SKM-1 treated with dmso at 0.1 percent for 144 hours (cell line): ENCODE measurements around the gene NR6A1.

ENCODE experiments used
- DNase-seq: peaks from one replicate; lab custom pipeline; 2025; ENCODE audit not compliant: unreplicated experiment; lab: John Stamatoyannopoulos, UW

The NR6A1 gene

DNA sequence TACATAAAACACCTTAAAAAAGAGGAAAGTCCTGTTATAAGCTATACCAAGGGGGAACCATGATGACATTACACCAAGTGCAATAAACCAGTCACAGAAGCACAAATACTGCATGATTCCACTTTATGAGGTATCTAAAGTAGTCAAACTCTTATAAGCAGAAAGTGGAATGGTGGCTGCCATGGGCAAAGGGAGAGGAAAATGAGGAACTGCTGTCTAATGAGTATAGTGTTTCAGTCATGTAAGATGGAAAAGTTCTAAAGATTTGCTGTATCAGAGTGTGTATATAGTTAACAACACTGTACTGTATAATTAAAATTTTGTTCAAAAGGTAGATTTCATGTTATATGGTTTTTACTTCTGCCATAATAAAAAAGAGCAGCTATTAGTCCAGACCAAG, 229.3 kb downstream of the NR6A1 start:
- DNase-seq = no peak

DNA sequence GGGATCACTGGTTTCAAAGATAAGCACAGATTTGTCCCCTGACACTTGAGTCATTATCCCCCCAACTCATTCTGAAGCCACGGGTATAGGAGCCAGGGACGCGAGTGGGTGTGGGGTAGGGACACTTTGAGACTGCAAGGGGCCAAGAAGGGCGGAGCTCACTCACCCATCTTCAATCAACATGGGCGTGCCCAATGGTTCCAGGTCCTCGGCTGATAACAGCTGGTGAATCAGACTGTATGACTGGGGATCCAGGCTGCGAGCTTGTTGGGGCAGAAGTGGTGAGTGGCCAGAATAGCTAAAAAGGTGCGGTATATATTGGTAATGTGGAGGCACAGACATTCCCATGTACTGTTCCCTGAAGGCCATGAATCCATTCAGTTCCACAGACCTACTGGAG, 233.2 kb downstream of the NR6A1 start:
- no peak for DNase-seq

DNA sequence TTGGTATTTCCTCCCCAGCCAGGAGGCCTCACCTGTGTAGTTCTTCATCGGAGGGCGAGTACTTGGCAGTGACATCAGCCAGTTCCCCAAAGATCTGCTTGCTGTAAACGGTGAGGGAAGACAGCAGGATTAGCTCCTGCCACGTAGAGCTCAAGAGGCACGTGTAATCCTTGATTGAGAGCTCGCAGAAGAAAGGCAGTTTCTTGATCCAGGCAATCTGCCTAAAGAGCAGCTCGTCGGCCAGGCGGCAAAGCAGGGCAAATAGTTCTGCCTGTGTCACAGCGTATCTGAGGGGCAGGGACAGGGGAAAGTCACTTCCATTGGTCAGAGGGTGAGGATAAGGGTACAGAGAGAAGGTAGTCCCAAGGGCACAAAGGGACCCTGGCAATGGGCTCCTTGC, 235.3 kb downstream of the NR6A1 start:
- no peak for DNase-seq

DNA sequence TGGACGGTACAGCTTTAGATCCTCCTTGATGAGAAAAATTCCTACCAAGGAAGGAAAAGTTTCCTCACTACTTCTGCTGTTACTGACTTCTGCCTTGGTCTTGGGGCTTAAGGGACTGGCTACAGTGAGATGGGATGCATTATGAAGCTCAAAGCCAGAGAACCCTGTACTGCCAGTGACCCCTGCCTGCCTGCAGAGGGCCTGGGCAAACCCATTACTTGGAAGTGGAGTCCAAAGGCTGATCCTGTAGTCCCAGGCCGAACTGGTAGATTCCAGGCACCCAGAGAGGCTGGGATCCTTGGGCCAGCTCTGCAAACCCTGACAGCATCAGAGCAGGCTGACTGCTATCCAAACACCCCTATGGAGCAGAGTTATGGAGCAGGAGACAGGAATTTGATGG, 238.2 kb downstream of the NR6A1 start:
- no peak for DNase-seq

DNA sequence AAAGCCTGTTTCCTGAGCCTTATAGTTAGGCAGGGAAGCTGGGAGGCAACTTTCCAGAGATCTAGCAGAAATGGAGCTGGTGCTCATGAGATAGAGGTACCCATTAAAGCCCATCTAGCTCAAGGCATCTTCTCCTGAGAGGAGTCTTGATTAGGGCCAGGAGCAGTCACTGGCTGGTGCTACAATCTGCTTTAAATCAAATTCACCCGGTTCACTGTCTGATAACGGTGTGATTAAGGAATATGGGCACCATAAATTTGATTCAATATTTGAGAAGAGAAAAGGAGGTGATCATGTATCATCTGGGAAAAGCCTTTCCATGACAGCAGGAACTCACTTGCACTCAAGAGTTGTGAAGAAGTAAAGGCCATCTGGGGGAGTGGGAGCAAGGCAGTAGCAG, 240.0 kb downstream of the NR6A1 start:
- DNase-seq = no peak

DNA sequence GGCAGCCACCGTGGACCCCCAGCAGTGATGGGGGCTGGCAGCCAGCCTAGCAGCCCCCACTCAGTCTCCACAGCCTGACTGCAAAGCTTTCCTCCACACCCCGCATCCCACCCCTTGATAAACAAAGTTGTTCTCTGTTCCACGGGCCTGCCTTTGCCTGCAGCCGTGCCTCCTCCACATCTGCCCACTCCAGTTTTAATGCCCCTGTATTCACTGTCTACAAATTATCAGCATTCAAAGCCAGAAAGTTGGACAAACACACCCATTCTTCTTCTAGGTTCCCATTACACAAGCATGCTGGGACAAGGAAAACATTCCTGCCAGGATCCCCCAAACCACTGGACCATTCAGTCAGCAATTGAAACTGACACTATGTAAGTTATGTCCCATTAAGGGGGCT, 240.9 kb downstream of the NR6A1 start:
- no peak for DNase-seq

DNA sequence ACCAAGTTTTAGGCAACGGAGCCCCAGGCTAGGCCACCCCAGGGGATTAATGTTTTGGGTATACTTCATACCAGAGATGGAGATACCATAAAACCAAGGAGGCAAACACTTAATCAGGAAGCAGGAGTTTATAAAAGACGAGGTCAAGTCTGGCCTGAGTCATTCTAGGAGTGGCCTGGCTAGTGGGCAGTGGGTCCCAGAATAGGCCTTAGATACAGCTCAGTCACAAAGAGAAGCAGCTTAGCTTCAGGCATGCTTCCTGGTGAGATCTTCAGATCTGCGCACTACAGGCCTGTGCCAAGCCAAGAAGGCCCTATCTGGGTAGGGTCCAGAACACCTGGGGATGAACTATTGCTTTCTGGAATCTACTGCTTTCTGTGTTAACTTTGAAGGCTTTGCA, 243.3 kb downstream of the NR6A1 start:
- no peak for DNase-seq

DNA sequence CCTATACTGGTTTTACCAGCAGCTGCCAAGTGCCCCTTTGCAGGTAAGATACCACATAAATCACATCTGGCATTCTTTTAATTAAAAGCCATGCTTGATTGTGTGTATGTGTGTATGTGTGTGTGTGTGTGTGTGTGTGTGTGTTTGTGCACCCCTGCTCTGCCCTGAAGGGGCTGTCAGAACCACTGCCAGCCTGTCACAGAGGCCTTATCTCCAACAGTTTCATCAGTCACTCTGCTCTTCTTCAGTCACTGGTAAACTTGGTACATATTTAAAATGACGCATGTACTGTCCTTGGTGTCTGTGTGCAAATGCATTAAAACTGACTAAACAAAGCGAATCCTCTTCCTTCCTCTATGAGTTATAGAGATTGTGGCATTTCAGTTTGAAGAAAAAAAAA, 244.9 kb downstream of the NR6A1 start:
- no peak for DNase-seq

DNA sequence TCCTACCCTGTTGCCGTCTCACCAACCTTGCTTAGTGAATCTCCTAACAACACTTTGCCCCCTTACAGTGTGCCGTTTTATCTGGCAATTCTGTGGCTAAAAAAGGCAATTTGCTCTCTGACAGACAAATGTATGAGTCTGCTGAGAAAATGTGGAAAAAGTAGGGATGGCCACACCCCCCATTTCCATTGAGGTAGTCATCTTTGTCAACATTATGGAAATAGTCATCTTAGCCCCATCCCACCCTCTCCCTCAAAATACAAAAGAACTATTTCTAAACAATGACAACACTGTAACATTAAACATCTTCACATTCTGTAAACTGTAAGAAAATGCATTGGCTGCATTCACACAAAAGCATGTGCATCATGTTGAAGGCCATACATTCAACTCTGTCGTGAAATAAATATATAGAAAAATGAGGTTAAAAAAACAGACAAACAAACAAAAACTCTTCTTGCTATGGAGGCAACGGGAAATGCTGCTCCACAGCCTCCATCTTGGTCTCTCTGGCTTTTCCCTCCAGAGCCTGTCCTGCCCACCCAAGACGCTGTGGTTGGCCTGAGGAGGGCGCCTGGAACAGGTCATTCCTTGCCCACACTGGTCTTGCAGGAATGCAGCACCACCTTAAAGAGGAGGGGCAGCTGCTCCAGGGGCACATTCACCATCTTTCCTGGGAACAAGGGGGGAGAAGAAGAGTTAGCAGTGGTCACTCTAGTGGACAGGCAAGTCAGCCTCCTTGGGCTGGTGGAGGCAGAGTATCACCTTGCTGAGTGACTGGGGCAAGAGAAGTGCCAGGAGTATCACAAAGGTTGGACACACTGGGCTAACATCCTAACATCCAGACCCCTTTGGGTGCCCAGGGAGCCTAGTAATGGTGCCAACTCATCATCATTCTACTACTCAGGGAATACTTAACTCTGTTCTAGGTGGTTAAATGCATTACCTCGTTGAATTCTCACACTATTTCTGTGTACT, 248.7 kb downstream of the NR6A1 start:
- no peak for DNase-seq

DNA sequence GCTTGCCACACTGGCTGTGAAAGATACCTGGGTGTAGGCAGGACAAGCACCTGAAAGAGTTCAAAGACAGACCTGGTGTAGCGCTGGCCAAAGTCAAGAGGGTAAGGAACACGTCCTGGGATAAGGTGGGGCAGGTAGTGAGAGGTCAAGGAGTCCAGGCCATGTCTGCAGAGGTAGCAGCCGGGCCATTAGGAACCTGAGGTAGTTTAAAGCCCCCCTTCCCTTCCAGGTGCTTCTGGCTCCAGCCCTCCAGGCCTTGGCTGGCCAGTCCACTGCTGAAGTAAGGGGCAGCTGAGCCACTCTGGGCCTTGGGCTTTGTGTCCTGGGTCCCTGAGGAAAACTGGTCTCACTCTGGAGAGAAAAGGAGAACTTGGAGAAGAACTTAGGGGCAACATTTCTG, 250.0 kb downstream of the NR6A1 start:
- DNase-seq = no peak

DNA sequence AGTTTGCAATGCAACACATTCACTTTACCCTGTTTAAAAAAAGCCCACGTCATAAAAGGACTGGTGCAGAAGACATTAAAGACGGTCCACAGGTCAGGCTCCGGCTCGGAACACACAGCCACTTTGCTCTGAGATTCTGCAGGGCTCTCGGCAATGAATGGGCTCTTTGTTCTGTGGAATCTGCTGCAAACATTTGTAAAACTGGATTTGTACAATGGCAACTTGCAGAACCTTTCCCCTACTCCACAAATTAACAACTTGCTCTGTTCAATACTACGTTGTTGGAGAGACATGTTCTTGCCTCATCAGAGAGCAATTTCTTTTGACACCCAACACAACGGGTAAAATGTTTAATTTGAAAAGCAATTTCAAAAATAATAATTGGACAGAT, 250.9 kb downstream of the NR6A1 start:
- DNase-seq = no peak

DNA sequence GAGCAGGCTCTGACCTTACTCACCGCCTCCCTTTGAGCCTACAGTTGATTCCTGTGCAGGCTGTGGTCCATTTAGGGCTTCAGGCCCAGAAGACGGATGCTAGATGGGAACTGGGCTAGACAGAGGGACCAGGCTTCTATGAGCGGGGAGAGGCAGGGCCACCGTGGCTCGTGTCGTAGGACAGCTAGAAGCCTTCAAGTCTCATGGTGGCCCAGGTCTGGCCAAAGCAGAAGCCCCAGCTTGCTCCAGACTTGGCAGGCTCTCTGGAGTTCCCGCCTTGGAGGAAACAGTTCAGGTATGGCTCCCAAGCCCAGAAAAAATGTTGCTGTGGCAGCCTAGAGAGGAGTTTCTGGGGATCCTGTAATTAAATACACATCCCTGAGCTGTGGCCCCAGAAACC, 253.0 kb downstream of the NR6A1 start:
- no peak for DNase-seq

DNA sequence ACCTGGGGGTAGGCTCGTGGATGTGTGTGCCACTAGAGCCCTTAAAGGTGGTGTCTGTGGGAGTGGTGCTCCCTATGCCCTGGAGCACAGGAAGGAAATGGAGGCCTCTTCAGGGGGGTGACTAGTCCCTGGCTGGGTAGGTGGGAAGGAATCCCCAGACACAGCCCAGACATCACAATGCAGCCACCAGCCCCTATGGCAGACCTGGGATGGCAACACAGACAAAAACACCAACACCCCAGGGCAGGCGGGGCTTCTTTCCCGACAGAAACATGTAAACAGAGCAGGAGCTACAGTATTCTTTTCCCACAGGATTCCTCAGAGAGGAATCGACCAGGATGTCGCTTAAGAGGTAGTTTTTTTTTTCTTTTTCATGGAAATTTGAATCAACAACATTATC, 253.5 kb downstream of the NR6A1 start:
- no peak for DNase-seq

DNA sequence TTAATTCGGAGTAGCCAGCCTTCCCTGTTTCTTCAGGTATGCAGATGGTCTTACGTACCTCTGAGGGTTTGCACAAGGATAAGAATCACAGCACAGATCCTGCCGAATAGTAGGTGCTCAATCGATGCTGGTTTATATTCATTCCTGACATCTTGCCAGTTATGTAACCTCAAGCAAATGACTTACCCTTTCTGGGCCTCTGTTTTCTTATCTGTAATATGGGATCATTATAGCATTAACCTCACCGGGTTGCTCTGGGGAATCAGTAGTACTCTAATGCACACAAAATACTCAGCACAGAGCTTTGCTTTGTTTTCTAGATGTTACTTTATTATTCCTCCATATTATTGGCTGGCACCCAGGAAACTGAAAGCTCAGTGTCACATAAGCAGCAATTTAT, 256.2 kb downstream of the NR6A1 start:
- no peak for DNase-seq

DNA sequence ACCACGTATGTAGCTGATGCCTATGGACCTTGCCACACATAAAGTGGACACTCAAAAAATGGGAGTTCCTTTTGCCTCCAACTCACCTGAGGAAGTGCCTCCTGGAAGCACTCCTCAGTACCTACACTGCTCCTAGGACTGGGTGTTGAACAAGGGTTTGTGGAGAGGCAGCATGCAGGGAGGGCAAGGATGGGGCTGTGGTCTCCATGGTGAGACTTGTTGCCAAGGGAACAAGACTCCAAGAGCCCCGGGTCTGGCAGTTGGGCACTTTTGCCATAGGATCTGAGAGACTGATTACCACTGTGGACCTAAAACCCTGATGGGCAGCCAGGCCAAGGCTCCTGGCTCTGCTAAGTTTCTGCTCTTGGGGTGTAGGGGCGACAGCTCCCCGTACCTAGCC, 257.0 kb downstream of the NR6A1 start:
- no peak for DNase-seq

DNA sequence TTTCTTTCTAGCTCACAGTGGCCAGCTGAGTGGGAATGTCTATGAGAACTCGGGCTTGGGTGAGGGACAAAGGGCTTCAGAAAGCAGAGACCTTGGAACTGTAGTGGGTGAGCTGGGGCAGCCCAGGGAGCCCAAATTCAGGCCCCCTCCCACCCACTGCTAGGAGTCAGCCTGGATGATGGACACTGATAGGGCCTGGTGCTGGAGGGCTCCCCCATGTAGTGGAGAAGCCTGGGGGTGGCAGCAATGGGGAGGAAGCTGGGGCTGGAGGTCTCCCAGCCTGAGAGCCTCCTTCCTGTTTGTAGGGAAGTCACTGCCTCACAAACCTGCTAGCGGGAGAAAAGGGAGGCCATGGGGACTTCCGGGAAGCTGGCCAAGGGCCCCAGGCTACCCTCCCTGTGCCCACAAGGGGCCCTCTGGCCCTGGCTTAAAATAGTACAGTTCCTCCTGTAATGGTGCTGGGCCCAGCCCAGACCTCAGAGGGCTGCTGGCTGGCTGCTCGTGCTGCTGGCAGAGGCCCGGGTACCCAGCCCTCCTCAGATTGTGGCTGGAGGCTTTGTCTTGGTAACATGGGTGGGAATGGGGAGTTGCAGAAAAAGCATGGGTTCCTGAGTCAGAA, 257.6 kb downstream of the NR6A1 start:
- peak; percentile 64 for DNase-seq

DNA sequence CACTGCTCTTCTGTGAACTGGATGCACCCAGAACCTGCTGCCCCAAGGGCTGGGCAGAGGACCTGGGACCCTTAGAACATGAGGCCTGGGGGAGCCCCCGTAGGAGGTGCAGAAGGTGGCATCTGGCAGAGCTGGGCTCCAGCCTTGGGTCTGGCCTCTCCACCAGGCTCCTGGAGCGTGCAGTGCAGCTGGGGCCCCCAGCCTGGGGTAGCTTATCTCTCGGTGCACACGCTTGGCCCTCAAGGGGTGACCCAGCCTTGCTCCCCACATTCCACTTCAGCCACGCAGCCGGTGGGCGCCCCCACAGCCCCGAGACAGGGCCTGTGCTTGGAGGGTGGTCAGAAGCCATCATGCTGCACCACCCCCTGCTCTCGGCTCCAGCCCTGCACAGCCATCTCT, 258.3 kb downstream of the NR6A1 start:
- no peak for DNase-seq

DNA sequence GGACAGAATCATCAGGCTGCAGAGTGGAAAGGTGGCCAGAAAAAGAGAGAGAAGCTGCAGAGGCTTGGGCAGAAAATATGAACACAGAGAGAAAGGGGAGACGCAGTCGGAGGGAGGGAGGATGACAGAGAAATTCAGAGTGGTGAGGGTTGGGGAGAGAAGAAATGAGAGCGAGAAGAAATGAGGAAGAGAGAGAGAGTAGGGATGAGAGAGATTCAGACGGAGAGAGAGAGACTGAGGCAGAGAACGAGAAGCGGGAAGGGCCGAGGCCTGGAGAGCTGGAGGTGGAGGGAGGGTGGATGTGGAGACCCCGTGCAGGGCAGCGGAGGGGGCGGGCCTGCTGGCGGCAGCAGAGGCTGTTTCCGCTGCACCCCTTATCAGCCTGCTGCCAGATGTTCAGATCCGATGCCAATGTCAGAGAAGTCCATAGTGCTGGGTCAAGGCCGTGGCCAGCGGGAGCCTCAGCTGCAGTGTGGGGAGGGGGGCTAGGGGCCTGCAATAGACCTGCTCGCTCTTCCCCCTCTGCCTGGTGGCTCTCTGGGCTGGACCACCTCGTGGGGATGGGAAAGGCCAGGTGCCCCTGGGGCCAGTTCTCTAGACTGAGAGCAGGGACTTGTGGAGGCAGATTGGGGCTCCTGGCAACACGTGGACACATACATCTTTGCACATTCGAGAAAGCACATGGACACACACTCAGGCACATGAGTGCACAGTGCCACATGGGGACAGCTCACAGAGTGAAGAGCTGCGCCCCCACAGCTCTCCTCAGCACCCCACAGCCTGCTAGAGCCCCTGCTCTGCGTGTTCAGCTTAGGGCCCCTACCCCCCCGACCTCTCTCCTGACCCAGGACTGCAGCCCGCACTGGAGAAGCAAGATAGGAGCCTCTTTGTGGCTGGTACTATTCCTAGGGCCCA, 259.0 kb downstream of the NR6A1 start:
- no peak for DNase-seq

DNA sequence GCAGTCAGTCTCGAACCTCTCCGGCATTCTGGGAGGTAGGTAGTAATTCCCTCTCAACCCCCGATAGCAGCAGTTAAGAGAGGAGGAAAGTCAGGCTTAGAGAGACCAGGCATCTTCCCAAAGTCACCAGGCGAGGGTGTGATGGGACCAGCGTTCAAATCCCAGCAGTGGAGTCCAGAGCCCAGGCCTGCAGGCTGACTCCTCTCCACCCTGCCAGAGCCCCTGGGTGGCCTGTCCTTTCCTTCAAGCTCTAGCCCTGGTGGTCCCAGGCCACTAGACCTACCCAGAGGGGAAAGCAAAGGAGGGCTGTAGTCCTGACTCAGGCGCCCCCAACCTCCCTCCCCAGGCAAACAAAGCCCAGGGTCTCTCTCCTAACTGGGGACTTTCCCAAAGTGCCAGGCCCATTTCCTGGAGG, 259.7 kb downstream of the NR6A1 start:
- DNase-seq = no peak

DNA sequence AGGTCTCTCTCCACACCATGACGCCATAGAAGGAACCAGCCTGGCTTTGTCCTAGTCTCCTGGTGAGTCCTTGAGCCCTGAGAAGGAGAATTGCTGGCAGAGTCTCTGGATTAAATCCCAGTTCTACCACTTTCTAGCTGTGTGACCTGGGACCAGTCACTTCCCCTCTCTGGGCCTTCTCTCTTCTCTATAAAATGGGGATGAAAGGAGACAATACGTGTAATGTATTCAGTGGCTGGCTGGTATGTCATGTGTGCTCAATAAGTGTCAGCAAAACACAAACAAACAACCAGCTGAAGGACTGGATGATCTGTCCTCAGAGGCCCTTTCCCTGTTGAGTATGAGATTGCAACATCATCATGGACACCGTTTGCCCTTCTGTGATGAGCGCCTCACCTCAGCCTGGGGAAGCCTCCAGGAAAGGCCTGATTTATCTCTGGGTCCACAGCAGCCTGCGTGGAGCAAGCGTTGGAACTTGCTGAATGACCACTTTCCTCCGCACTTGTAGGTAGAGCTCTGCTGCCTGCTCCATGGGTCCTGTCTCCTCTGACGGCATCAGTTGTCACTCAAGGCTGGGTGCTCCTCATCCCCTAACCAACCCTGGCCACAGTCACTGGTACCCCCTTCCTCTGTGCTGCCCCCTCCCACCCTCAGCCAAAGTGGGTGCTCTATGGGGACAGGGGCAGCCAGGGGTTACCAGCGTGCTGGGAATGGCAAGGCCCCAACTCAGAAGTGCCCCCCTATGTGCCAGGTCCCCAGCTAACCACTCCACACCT, 260.3 kb downstream of the NR6A1 start:
- DNase-seq = no peak
